C4-2B (cell line): ENCODE measurements around the gene CHCHD1.

ENCODE experiments used
- ZFX ChIP-seq: fragments of 450-650 bp; IDR thresholded peaks from 2 replicates; pipeline ENCODE4 v1.6.1; 2017
- TF ChIP-seq, protein P1 (sequence below): fragments of 450-650 bp; conservative IDR thresholded peaks from 2 replicates; pipeline ENCODE4 v1.5.1; 2017; ENCODE audit warnings: mild to moderate bottlenecking

DNA sequence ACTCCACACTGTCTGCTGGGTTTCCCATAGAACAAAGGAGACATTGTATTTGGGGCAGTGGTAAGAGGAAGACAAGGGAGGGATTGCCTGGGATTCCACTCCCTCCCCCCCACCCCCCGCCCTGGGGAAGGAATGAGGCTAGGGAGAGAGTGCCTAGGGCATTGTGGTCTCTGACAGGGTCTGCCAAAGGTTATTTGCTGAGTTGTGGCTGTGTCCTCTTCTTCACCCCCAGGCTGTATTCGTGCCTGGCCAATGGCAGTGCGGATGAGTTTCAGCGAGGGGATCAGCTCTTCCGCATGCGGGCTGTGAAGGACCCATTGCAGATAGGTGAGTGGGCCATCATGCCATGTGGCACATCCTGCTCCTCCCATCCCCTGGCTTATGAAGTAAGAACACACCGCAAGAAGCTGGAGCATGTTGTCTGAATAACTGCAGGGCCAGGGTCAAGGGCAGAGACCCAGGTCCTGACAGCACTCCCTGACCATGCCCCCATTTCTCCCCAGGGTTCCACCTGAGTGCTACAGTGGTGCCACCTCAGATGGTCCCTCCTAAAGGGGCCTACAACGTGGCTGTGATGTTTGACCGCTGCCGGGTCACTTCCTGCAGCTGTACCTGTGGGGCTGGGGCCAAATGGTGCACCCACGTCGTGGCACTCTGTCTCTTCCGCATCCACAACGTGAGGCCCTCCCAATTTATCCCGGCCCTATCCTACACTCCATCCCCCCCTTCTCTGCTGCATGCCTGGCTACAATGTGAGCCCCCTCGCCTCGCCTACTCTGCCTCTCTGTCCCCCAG is 7.2 kb downstream of the CHCHD1 start:
- TF ChIP-seq, protein P1, sequence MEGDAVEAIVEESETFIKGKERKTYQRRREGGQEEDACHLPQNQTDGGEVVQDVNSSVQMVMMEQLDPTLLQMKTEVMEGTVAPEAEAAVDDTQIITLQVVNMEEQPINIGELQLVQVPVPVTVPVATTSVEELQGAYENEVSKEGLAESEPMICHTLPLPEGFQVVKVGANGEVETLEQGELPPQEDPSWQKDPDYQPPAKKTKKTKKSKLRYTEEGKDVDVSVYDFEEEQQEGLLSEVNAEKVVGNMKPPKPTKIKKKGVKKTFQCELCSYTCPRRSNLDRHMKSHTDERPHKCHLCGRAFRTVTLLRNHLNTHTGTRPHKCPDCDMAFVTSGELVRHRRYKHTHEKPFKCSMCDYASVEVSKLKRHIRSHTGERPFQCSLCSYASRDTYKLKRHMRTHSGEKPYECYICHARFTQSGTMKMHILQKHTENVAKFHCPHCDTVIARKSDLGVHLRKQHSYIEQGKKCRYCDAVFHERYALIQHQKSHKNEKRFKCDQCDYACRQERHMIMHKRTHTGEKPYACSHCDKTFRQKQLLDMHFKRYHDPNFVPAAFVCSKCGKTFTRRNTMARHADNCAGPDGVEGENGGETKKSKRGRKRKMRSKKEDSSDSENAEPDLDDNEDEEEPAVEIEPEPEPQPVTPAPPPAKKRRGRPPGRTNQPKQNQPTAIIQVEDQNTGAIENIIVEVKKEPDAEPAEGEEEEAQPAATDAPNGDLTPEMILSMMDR = no peak
- no peak for TF ChIP-seq ZFX
